Ishikawa (cell line): ENCODE measurements around the gene COX19.

Experiments used
- CEBPB ChIP-seq: IDR thresholded peaks from 2 replicates; pipeline ENCODE4 v1.6.1; 2012
- CREB1 ChIP-seq: IDR thresholded peaks from 2 replicates; pipeline ENCODE4 v1.6.1; 2012; ENCODE audit warnings: low read depth
- EGR1 ChIP-seq: IDR thresholded peaks from 2 replicates; pipeline ENCODE4 v1.6.1; 2012
- EP300 ChIP-seq: IDR thresholded peaks from 2 replicates; pipeline ENCODE4 v1.6.1; 2012; ENCODE audit warnings: borderline replicate concordance
- NFIC ChIP-seq: IDR thresholded peaks from 2 replicates; pipeline ENCODE4 v1.6.1; 2012
- RAD21 ChIP-seq: IDR thresholded peaks from 2 replicates; pipeline ENCODE4 v1.6.1; 2012; ENCODE audit warnings: low read depth
- TAF1 ChIP-seq: IDR thresholded peaks from 2 replicates; pipeline ENCODE4 v1.6.1; 2012; ENCODE audit warnings: low read depth, mild to moderate bottlenecking
- TCF12 ChIP-seq: IDR thresholded peaks from 2 replicates; pipeline ENCODE4 v1.6.1; 2012; ENCODE audit warnings: low read depth
- YY1 ChIP-seq: IDR thresholded peaks from 2 replicates; pipeline ENCODE4 v1.6.1; 2012; ENCODE audit warnings: low read depth
- TF ChIP-seq, protein P1 (sequence below): IDR thresholded peaks from 2 replicates; pipeline ENCODE4 v1.6.1; 2012; ENCODE audit warnings: low read depth, mild to moderate bottlenecking
- TF ChIP-seq, protein P2 (sequence below): IDR thresholded peaks from 2 replicates; pipeline ENCODE4 v1.6.1; 2012
- TF ChIP-seq, protein P3 (sequence below): IDR thresholded peaks from 2 replicates; pipeline ENCODE4 v1.6.1; 2012

DNA sequence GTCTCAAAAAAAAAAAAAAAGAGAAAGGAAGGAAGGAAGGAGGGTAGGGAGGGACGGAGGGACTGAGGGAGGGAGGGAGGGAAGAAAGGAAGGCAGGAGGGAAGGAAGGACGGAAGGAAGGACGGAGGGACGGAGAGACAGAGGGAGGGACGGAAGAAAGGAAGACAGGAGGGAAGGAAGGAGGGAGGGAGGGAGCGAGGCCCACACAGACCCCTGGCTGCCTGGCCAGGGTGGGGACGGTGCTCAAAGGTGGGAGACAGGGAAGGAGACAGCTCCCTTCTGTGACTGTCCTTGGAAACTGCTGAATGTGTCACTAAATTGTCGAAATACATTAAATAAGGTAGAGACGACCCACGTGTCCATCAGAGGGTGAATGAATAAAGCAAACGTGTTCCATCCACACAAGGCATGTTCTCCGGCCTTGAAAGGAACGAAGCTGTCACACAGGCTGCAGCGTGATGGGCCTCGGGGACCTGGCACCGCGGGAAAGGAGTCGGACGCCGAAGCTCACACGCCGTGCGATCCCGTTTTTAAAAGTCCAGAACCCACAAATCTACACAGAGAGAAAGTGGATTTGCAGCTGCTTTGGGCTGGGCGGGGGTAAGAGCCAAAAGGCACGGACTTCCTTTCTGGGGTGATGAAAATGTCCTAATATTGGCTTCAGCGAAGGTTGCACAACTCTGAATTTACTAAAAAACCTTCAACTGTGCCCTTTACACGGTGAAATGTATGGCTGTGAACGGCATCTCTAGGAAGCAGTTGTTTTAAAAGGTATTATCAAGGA is 44.2 kb downstream of the COX19 start:
- TF ChIP-seq TAF1 (no peak), YY1 (no peak), NFIC (no peak), TCF12 (no peak), EP300 (no peak), CEBPB (no peak), CREB1 (no peak), RAD21 (no peak), EGR1 (no peak)
- TF ChIP-seq, protein P1, sequence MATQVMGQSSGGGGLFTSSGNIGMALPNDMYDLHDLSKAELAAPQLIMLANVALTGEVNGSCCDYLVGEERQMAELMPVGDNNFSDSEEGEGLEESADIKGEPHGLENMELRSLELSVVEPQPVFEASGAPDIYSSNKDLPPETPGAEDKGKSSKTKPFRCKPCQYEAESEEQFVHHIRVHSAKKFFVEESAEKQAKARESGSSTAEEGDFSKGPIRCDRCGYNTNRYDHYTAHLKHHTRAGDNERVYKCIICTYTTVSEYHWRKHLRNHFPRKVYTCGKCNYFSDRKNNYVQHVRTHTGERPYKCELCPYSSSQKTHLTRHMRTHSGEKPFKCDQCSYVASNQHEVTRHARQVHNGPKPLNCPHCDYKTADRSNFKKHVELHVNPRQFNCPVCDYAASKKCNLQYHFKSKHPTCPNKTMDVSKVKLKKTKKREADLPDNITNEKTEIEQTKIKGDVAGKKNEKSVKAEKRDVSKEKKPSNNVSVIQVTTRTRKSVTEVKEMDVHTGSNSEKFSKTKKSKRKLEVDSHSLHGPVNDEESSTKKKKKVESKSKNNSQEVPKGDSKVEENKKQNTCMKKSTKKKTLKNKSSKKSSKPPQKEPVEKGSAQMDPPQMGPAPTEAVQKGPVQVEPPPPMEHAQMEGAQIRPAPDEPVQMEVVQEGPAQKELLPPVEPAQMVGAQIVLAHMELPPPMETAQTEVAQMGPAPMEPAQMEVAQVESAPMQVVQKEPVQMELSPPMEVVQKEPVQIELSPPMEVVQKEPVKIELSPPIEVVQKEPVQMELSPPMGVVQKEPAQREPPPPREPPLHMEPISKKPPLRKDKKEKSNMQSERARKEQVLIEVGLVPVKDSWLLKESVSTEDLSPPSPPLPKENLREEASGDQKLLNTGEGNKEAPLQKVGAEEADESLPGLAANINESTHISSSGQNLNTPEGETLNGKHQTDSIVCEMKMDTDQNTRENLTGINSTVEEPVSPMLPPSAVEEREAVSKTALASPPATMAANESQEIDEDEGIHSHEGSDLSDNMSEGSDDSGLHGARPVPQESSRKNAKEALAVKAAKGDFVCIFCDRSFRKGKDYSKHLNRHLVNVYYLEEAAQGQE: no peak
- TF ChIP-seq, protein P2, sequence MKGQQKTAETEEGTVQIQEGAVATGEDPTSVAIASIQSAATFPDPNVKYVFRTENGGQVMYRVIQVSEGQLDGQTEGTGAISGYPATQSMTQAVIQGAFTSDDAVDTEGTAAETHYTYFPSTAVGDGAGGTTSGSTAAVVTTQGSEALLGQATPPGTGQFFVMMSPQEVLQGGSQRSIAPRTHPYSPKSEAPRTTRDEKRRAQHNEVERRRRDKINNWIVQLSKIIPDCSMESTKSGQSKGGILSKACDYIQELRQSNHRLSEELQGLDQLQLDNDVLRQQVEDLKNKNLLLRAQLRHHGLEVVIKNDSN: no peak
- TF ChIP-seq, protein P3, sequence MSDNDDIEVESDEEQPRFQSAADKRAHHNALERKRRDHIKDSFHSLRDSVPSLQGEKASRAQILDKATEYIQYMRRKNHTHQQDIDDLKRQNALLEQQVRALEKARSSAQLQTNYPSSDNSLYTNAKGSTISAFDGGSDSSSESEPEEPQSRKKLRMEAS: no peak
